Frontal cortex (tissue), 4 donors: ENCODE results near the gene CTDSP1. TPM values are rescaled to one million over a fixed set of nuclear protein-coding genes. Genes with fewer than 3 reads are reported as not detected.

Experiments
- DNase-seq, 2 donors: peaks; one replicate each; pipeline ENCODE4 v3.0.0; 2012; ENCODE audit warnings: low spot score in 2 of 2
- FAIRE-seq: peaks from 2 replicates; lab custom pipeline; 2012; peaks lifted over from hg19 to GRCh38; lab: Jason Lieb, UNC
- total RNA-seq: library from RNA; depleted of rRNA; stranded (reverse); fragments of >200 nt; gene quantifications from one replicate; pipeline ENCODE4 v1.2.3, GENCODE V29; 2014
- donor health status: control.
- donor health status: control.
- donor health status: control.

Gene CTDSP1
- total RNA-seq, 1 donor from 2014 or later, result 7.7 TPM

DNA sequence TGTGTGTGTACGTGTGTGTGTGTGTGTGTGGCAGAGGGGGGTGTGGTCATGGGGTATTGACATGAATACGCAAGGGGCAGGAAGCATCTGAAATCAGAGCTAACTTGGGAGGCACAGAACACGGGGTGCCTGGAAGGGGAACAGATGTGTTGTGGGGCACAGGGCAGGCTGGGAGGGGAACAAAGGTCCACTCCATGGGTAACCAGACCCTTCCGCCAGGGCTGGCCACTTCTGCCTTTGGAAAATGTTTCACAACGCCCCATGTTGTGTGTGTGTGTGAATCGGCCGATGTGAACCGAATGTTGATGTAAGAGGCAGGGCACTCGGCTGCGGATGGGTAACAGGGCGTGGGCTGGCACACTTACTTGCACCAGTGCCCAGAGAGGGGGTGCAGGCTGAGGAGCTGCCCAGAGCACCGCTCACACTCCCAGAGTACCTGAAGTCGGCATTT lies 17.7 kb upstream of the CTDSP1 start, which contains the start of gene SLC11A1:
TSS of gene SLC11A1 (plus strand) at position 358 of the 451 bp plus-strand sequence. CDS start 96 bp downstream, outside the sequence.
- DNase-seq, result no peak
- no peak for FAIRE-seq

DNA sequence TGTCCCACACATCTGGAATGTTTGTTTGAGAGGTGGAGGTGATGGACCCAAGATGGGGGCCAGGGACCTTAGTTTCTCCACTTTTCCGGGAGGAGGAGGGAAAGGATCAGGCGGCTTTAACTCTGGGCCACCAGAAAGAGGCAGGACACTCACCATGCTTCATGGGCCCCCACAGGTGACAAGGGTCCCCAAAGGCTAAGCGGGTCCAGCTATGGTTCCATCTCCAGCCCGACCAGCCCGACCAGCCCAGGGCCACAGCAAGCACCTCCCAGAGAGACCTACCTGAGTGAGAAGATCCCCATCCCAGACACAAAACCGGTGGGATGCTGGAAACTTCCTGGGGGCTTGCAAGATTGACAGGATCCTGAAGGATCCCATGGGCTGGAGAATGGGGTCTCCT lies 16.9 kb upstream of the CTDSP1 start:
- no peak for FAIRE-seq

DNA sequence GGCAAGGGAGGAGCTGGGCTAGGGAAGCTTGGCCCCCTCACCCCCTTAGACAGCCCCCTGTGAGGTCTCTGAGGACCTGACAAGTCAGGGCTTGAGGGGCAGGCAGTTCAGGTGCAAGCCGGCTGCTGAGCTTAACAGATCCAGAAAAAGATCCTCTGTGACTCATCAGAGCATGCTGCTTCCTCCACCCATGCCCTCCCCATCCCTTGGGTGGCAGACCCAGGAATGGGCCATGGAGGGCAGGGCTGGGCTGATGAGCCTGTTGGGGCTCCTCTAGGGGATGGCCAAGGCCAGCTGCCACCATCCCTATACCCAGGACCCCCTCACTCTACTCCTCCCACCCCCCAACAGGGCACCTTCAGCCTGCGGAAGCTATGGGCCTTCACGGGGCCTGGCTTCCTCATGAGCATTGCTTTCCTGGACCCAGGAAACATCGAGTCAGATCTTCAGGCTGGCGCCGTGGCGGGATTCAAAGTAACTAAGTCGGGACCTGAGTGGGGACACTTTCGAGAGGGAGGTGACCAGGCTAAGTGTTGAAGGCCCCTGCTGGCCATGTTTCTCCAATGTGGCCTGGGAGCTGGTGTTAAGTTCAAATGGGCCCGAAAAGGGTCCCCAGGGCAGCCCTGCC lies 15.7 kb upstream of the CTDSP1 start:
- FAIRE-seq, result no peak
- no peak for DNase-seq

More for the DNA sequence above, 16.9 kb upstream of the CTDSP1 start:
- no peak for DNase-seq

DNA sequence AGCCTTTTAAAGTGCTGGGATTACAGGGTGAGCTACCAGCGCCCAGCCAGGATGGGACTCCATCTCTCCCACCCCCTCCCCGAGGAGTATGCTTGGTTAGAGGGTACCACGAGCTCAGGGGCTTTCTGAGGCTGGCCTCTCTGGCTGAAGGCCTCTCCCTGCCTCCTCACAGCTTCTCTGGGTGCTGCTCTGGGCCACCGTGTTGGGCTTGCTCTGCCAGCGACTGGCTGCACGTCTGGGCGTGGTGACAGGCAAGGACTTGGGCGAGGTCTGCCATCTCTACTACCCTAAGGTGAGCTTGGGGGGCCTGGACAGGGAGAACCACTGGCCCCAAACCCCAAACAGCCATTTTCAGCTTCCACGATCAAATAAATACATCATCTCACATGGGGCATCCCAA lies 14.7 kb upstream of the CTDSP1 start:
- FAIRE-seq (no peak), DNase-seq (no peak)

DNA sequence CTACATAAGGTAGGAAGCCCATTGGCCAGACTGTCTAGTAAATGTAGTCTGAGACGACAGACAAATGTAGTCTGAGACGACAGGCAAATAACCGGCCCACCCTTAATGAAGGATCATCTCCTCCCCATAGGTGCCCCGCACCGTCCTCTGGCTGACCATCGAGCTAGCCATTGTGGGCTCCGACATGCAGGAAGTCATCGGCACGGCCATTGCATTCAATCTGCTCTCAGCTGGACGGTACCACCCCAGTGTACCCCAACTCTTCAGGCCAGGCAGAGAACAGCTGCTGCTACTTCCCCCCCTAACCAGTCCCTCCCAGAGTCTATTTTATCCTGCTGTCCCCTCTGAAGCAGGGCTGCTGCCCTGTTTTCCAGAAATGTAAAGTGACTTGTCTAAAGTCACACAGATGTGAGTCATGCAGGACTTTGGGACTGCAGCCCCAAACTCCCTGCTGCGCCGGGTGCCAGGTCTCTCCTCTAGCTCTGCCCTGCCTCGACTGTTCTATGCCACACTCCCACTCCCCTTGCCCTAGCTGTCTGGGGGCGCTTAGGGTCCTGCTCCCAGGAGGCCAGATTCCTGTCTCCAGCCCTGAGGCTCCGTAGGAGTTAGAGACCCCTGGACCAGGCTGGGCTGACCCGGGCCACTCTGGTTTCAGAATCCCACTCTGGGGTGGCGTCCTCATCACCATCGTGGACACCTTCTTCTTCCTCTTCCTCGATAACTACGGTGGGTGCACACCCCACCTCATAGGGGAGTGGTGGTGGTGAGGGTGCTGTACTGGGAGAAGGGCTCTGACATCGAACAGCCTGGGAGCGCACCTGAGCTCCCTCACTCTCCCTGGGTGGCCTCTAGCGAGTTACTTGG lies 12.9 kb upstream of the CTDSP1 start:
- no peak for DNase-seq
- FAIRE-seq, result no peak

DNA sequence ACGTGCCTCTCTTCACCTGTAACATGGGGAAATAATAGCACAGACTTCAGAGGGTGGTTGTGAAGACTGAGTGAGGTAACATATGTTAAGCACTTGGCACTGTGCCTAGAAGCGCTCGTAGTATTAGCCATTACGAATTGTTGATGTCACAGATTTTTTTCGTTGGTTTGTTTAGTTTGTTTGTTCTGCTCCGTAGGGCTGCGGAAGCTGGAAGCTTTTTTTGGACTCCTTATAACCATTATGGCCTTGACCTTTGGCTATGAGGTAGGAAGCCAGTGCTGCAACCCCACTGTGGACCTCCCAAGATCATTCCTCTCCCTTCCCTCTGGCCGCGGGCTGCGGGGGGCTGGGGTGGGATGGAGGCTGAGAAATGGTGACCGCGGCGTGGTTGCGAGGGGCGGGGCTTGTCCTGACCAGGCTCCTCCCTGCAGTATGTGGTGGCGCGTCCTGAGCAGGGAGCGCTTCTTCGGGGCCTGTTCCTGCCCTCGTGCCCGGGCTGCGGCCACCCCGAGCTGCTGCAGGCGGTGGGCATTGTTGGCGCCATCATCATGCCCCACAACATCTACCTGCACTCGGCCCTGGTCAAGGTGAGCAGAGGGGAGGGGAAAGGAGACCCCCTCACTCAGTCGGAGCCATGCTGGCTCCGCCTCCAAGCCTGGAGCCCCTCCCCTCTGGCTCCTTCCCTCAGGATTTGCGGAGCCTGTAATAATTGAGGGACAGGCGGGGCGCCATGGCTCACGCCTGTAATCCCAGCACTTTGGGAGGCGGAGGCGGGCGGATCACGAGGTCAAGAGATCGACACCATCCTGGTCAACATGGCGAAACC lies 12.1 kb upstream of the CTDSP1 start:
- FAIRE-seq, result no peak
- DNase-seq, result peak in 1 of 2 donors; percentile 60

DNA sequence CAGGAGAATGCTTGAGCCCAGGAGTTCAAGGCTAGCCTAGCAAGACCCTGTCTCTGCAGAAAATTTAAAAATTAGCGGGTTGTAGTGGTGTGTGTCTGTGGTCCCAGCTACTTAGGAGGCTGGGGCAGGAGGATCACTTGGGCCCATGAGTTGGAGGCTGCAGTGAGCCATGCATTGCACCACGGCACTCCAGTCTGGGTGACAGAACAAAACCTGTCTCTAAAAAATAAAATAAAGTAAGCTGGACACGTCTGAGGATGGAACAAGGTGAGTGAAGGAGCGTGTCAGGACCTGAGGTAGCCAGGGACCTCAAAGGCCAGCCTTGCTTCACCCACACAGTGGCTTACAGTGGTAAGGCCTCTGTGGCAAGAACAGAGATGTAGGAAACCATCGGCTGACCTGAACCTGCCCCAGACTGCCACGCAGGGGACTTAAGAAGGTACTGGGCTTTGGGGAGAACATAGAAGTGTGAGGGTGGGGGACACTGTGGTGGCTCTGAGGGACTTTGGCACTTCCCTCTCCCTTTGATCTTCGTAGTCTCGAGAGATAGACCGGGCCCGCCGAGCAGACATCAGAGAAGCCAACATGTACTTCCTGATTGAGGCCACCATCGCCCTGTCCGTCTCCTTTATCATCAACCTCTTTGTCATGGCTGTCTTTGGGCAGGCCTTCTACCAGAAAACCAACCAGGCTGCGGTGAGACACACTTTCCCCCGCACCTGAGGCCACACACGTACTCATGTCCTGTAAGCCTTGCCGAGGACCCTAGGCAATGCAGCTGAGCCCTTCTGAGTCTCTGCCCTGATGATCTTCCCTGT lies 10.1 kb upstream of the CTDSP1 start:
- DNase-seq (no peak), FAIRE-seq (no peak)

DNA sequence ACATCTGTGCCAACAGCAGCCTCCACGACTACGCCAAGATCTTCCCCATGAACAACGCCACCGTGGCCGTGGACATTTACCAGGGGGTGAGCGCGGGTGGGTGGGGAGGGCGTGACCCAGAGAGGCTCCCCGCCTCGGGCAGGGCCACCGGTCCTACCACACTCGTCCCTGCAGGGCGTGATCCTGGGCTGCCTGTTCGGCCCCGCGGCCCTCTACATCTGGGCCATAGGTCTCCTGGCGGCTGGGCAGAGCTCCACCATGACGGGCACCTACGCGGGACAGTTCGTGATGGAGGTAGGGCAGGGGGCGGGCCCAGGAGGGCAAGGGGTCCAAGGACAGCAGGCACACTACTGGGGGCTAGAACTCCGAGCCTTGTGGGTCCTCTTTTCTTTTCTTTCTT lies 8.5 kb upstream of the CTDSP1 start:
- no peak for DNase-seq
- no peak for FAIRE-seq

DNA sequence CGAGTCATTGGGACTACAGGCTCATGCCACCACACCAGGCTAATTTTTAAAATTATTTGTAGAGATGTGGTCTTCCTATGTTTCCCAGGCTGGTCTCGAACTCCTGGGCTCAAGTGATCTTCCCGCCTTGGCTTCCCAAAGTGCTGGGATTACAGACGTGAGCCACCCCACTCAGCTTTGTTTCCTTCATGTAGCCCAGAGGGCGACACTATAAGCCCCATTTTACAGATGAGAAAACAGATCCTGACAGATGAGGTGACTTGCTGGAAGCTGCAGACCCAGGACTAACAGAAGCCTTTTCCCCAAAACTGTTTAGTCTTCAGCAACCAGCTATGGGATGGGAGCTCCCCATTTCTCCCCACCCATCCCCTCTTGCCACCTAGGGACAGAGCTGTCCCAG lies 7.2 kb upstream of the CTDSP1 start:
- DNase-seq (no peak), FAIRE-seq (no peak)

DNA sequence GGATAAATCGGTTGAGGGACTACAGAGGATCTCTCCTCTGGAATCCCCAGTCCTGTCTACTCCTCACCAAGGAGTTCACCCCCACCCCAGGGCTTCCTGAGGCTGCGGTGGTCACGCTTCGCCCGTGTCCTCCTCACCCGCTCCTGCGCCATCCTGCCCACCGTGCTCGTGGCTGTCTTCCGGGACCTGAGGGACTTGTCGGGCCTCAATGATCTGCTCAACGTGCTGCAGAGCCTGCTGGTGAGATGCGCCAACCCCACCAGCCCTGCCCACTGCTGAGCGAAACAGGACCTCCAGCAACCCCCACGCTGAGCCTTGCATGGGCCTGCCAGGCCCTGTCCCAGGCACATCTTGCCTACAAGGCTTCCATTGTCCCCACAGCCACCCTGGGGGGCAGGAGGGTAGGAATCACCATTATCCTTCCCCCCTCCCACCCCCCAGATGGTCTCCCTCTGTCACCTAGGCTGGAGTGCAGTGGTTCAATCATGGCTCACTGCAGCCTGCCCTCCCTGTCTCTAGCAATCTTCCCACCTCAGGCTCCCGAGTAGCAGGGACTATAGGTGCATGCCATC lies 6.7 kb upstream of the CTDSP1 start:
- DNase-seq, result no peak
- FAIRE-seq, result no peak

DNA sequence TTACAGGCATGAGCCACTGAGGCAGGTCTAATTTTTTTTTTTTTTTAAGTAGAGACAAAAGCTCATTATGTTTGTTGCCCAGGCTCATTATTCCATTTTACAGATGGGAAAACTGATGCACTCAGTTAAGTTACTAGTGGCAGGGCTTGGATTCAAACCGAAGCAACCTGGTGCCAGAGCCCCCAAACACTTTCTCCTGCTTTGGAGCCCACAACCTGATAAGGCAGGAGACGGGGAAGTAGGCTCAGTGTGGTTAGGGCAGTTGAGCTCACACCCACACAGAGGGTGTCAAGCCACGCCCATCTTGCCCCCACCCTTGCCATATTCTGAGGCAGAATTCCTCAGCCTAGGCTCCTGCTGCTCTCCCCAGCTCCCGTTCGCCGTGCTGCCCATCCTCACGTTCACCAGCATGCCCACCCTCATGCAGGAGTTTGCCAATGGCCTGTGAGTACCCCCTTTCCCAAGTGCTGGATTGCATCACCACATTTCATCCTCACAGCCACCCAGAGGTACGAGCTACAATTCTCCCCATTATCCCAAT lies 5.8 kb upstream of the CTDSP1 start:
- FAIRE-seq, result no peak
- DNase-seq, result no peak

DNA sequence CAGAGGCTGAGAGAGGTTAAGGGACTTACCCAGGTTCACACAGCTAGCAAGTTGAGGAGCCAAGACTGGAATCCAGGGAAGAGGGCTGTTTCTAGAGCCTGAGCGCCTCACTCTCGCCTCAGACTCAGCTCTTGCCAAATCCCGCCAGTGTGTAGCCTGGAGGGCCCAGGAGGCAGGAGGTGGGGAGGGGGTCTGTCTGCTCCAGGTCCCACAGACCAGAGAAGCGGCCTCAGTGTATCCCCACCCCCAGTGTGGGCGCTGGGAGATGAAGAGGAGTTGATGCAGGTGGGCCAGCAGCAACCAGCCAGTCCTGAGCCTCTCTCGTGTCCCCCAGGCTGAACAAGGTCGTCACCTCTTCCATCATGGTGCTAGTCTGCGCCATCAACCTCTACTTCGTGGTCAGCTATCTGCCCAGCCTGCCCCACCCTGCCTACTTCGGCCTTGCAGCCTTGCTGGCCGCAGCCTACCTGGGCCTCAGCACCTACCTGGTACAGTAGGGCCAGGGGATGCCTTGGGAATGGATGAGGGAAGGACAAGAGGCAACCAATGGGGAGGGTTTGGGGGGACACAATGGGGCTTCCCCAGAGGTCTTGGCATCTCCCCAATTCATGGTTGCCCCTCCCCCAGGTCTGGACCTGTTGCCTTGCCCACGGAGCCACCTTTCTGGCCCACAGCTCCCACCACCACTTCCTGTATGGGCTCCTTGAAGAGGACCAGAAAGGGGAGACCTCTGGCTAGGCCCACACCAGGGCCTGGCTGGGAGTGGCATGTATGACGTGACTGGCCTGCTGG lies 5.2 kb upstream of the CTDSP1 start:
- DNase-seq, result no peak
- no peak for FAIRE-seq

DNA sequence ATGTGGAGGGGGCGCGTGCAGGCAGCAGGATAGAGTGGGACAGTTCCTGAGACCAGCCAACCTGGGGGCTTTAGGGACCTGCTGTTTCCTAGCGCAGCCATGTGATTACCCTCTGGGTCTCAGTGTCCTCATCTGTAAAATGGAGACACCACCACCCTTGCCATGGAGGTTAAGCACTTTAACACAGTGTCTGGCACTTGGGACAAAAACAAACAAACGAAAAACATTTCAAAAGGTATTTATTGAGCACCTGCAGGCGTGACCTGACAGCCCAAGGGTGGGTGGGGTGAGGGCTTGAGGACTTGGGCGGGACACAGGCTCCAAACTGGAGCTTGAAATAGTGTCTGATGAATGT lies 4.6 kb upstream of the CTDSP1 start:
- FAIRE-seq, result no peak

DNA sequence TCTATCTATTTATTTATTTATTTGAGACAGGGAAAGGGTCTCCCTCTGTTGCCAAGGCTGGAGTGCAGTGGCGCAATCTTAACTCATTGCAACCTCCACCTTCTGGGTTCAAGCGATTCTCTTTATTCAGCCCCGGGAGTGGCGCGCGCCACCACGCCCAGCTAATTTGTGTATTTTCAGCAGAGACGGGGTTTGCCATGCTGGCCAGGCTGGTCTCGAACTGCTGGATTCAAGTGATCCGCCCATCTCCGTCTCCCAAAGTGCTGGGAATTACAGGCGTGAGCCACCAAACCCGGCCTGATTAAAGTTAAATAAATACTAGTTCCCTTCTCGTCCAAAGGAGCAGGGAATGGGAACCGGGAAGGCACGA lies 4.2 kb upstream of the CTDSP1 start:
- DNase-seq (no peak), FAIRE-seq (no peak)

More for the DNA sequence above, 4.6 kb upstream of the CTDSP1 start:
- no peak for DNase-seq

DNA sequence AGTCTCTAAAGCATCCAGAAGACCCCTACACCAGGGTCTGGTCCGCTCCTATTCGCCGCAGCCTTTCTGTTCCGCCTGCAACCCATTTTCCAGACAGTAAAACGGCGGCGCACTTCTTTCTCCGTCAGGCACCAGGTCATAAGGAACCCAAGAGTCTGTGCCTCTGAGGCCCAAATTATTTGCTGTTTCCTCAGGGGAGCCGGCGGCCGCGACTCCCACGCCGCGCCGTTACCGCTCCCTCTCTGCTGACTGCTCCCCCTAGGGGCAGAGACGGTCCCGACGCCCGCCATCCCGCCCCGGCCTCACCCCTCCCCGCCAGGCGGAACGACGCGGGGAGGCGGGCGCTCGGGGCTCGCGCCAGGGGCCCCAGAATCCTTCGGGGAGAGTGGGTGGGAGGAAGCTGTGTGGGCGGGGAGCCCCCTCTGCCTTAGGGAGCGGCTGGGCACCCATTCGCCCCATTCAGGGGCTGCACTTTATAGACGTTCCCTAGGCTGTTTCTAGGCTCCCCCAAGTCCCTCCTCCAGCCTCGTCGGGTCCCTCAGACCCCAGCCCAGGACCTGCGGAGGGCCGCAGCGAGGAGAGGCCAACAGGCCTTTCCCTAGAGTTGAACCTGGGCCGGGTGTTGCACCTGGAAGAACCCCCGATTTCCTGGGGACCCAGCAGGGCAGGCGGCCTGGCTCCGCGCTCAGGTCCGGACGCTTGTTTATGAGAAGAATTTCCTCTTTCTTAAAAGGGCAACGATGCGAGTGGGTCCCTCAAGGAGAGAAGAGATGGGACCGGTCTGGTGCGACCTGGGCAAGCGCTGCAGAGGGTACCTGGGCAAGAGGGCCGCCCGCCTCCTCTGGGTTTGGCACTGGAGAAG lies 3.6 kb upstream of the CTDSP1 start:
- peak; percentile 90 to 92 for DNase-seq
- FAIRE-seq, result no peak

DNA sequence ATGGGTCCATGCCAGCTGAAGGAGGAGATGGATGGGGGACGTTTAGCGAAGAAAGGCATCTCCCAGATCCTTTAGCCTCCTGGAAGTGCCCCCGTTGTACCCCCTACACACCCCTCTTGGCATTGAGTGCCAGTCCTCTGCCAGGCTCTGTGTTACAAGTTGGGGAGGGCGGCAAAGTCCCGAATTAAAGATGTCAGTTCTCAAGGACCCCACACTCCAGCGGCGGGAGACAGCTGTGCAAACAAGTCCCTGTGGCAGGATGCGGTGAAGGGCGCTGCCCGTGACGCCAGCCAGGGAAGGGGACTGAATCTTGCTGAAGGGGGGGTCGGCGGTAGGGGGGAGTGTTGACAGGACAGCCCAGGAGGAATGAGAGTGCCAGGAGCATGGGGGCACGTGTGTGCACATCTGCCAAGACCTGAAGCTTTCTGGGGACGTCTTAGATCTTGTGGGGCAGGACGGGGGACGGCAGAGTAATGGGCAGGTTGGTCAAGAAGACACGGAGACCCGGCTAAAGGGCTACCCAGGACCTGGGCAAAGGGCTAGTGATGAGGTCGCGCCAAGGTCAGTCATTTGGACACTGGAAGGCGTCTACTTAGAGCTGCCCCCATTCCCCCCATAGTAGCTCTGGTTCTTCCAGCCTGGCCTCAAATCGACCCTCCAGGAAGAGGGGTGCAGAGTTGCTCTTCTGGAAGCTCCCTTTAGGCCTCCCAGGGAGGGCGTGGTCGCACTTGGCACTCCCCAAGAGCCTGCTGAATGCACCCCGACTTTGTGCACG lies 2.8 kb upstream of the CTDSP1 start:
- no peak for DNase-seq

DNA sequence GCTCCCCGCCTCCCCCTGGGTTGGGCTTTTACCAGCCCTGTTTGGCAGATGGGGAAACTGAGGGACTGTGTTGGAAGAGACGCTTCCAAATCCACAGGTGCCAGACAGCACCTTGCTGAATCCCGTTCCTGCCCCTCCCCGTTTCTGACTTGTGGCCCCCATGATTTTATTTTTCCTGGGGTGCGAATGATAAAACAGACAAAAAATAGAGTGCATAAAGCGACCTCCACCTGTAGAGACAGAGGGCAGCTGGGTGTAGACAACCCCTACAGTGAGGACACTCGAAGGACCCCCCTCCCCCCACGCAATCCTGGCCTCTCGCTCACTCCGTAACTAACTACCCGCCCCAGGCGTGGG lies 2.2 kb upstream of the CTDSP1 start:
- DNase-seq (no peak), FAIRE-seq (no peak)

More for the DNA sequence above, 2.8 kb upstream of the CTDSP1 start:
- no peak for FAIRE-seq
